ENCODE measurements around the gene NEK5. TPM values are rescaled to one million over a fixed set of nuclear protein-coding genes. Genes with fewer than 3 reads are reported as not detected.

The NEK5 gene
- total RNA-seq, 1 experiment from 2014 or later, result 0.39 TPM

GRCh38 chr13:52096748-52097147 is 32.1 kb downstream of the NEK5 start:
- Mint-ChIP-seq H3K27me3 (ENCODE audit: insufficient read depth, unreplicated experiment) (no peaks in the 10 kb centered on the region), H3K9me3 (ENCODE audit: unreplicated experiment) (peaks cover 12% of the 10 kb centered on the region), H3K27ac (ENCODE audit: unreplicated experiment) (no peak overlapping the region), H3K4me3 (ENCODE audit: unreplicated experiment) (no peak overlapping the region), H3K4me1 (ENCODE audit: low read depth, unreplicated experiment) (no peaks in the 10 kb centered on the region), H3K36me3 (ENCODE audit: insufficient read depth, unreplicated experiment) (no peaks in the 10 kb centered on the region)
- no TSS peak for BruUV-seq (replicated peaks)
- DNase-seq, result no peak
- Histone ChIP-seq H3K9me3 (no peaks in the 10 kb centered on the region), H3K4me3 (ENCODE audit: low read depth, low read length) (no peak overlapping the region), H3K27me3 (replicated peaks; ENCODE audit: control insufficient read depth, insufficient read depth, low read length) (no peaks in the 10 kb centered on the region), H3K36me3 (ENCODE audit: control insufficient read depth, insufficient read depth, low read length) (no peaks in the 10 kb centered on the region), H3K4me1 (no peaks in the 10 kb centered on the region)
- POLR2A ChIA-PET, result no interaction called here
- no peak for TF ChIP-seq CTCF (IDR thresholded peaks at IDR 0.05; ENCODE audit: insufficient read depth in 1 of 2, low read depth in 1 of 2, low read length in 1 of 2, severe bottlenecking in 1 of 2, unreplicated experiment in 1 of 2)
- intact Hi-C loops (cut with micrococcal nuclease; ENCODE audit: unreplicated experiment), result no loop called here
- CTCF ChIA-PET, result no interaction called here

- Mint-ChIP-seq H3K27ac (ENCODE audit: unreplicated experiment) (no peak overlapping the region), H3K9me3 (ENCODE audit: unreplicated experiment) (peaks cover 12% of the 10 kb centered on the region), H3K27me3 (ENCODE audit: insufficient read depth, unreplicated experiment) (no peaks in the 10 kb centered on the region), H3K4me3 (ENCODE audit: unreplicated experiment) (no peak overlapping the region), H3K4me1 (ENCODE audit: low read depth, unreplicated experiment) (no peaks in the 10 kb centered on the region), H3K36me3 (ENCODE audit: insufficient read depth, unreplicated experiment) (no peaks in the 10 kb centered on the region)
- no TSS peak for BruUV-seq (replicated peaks)
- intact Hi-C loops (cut with micrococcal nuclease; ENCODE audit: unreplicated experiment), result no loop called here
- DNase-seq, result no peak
- no peak for TF ChIP-seq CTCF (IDR thresholded peaks at IDR 0.05; ENCODE audit: insufficient read depth in 1 of 2, low read depth in 1 of 2, low read length in 1 of 2, severe bottlenecking in 1 of 2, unreplicated experiment in 1 of 2)
- Histone ChIP-seq H3K4me1 (no peaks in the 10 kb centered on the region), H3K36me3 (ENCODE audit: control insufficient read depth, insufficient read depth, low read length) (no peaks in the 10 kb centered on the region), H3K9me3 (no peaks in the 10 kb centered on the region), H3K27me3 (replicated peaks; ENCODE audit: control insufficient read depth, insufficient read depth, low read length) (no peaks in the 10 kb centered on the region), H3K4me3 (ENCODE audit: low read depth, low read length) (no peak overlapping the region)
- CTCF ChIA-PET, result no interaction called here
- POLR2A ChIA-PET, result no interaction called here
Measured at GRCh38 chr13:52096062-52096461, 32.8 kb downstream of the NEK5 start.

- DNase-seq, result no peak
- intact Hi-C loops (cut with micrococcal nuclease; ENCODE audit: unreplicated experiment), result no loop called here
- no TSS peak for BruUV-seq (replicated peaks)
- Mint-ChIP-seq H3K27me3 (ENCODE audit: insufficient read depth, unreplicated experiment) (no peaks in the 10 kb centered on the region), H3K36me3 (ENCODE audit: insufficient read depth, unreplicated experiment) (no peaks in the 10 kb centered on the region), H3K4me1 (ENCODE audit: low read depth, unreplicated experiment) (no peaks in the 10 kb centered on the region), H3K9me3 (ENCODE audit: unreplicated experiment) (peaks cover 12% of the 10 kb centered on the region), H3K4me3 (ENCODE audit: unreplicated experiment) (no peak overlapping the region), H3K27ac (ENCODE audit: unreplicated experiment) (no peak overlapping the region)
- H3K4me3 ChIP-seq (ENCODE audit: low read depth, low read length), result no peak overlapping the region
- H3K27me3 ChIP-seq (replicated peaks; ENCODE audit: control insufficient read depth, insufficient read depth, low read length), result no peaks in the 10 kb centered on the region
- H3K36me3 ChIP-seq (ENCODE audit: control insufficient read depth, insufficient read depth, low read length), result no peaks in the 10 kb centered on the region
- peaks cover 11% of the 10 kb centered on the region; the same call in 1 of the 2 replicates for H3K4me1 ChIP-seq
- CTCF ChIA-PET, result no interaction called here
- TF ChIP-seq CTCF (IDR thresholded peaks at IDR 0.05; ENCODE audit: insufficient read depth in 1 of 2, low read depth in 1 of 2, low read length in 1 of 2, severe bottlenecking in 1 of 2, unreplicated experiment in 1 of 2), result no peak
- POLR2A ChIA-PET, result no interaction called here
- H3K9me3 ChIP-seq, result no peaks in the 10 kb centered on the region
Measured at GRCh38 chr13:52092087-52092486, 36.8 kb downstream of the NEK5 start.
